ENCODE data around the gene KNL1.

The KNL1 gene

GRCh38 chr15:40558952-40559742, 34.9 kb upstream of the KNL1 start:
- H3K27ac ChIP-seq, result no peak overlapping the region
- TF ChIP-seq CTCF (IDR thresholded peaks at IDR 0.05) (no peak), ZFX (IDR thresholded peaks at IDR 0.05; ENCODE audit: borderline replicate concordance) (no peak)

GRCh38 chr15:40562691-40563090, 31.4 kb upstream of the KNL1 start:
- no peak overlapping the region for H3K27ac ChIP-seq
- no peak for TF ChIP-seq ZFX (IDR thresholded peaks at IDR 0.05; ENCODE audit: borderline replicate concordance)
- no peak for TF ChIP-seq CTCF (IDR thresholded peaks at IDR 0.05)

GRCh38 chr15:40563426-40563825, 30.6 kb upstream of the KNL1 start:
- TF ChIP-seq ZFX (IDR thresholded peaks at IDR 0.05; ENCODE audit: borderline replicate concordance) (no peak), CTCF (IDR thresholded peaks at IDR 0.05) (no peak)

GRCh38 chr15:40564591-40565332, 29.3 kb upstream of the KNL1 start, which contains the start of gene CCDC32:
CCDC32 (minus strand) TSS chr15:40565042; CDS start chr15:40563015, 2,027 bp downstream.
- peak within 1 kb of the TSS; percentile 83 for H3K27ac ChIP-seq

More at GRCh38 chr15:40563426-40563825, 30.6 kb upstream of the KNL1 start:
- H3K27ac ChIP-seq, result no peak overlapping the region

GRCh38 chr15:40565333-40566238, 28.5 kb upstream of the KNL1 start:
- TF ChIP-seq ZFX (IDR thresholded peaks at IDR 0.05; ENCODE audit: borderline replicate concordance) (no peak), CTCF (IDR thresholded peaks at IDR 0.05) (no peak)
- H3K27ac ChIP-seq, result peak overlapping the region; percentile 83

More at GRCh38 chr15:40564591-40565332, 29.3 kb upstream of the KNL1 start, which contains the start of gene CCDC32:
- TF ChIP-seq ZFX (IDR thresholded peaks at IDR 0.05; ENCODE audit: borderline replicate concordance) (no peak), CTCF (IDR thresholded peaks at IDR 0.05) (no peak)

GRCh38 chr15:40567111-40567510, 26.9 kb upstream of the KNL1 start:
- TF ChIP-seq ZFX (IDR thresholded peaks at IDR 0.05; ENCODE audit: borderline replicate concordance) (no peak), CTCF (IDR thresholded peaks at IDR 0.05) (peak; percentile 35)
- H3K27ac ChIP-seq, result no peak overlapping the region
